Right lung (tissue), 5 donors: ENCODE measurements around the gene PLCL2. TPM values are rescaled to one million over a fixed set of nuclear protein-coding genes. Genes with fewer than 3 reads are reported as not detected.
A peak's percentile ranks its signal among the peaks of the same experiment; 100 is the strongest.

ENCODE experiments used
- DNase-seq, 2 donors: peaks; one replicate each; pipeline ENCODE4 v3.0.0-alpha.2; 2013
- polyA plus RNA-seq, 5 donors: library from polyadenylated mRNA; unstranded; fragments of 120-200 nt; gene quantifications; one replicate each; pipeline versions ENCODE4 v1.2.1 to v1.2.3, GENCODE V29; 2013; ENCODE audit warnings: inconsistent platforms in 1 of 5, low replicate concordance in 1 of 5; ENCODE audit not compliant: insufficient read length in 5 of 5, insufficient read depth in 1 of 5

PLCL2 gene
- polyA plus RNA-seq, 5 donors, result 8.1 to 14.6 (median 10.8) TPM

DNA sequence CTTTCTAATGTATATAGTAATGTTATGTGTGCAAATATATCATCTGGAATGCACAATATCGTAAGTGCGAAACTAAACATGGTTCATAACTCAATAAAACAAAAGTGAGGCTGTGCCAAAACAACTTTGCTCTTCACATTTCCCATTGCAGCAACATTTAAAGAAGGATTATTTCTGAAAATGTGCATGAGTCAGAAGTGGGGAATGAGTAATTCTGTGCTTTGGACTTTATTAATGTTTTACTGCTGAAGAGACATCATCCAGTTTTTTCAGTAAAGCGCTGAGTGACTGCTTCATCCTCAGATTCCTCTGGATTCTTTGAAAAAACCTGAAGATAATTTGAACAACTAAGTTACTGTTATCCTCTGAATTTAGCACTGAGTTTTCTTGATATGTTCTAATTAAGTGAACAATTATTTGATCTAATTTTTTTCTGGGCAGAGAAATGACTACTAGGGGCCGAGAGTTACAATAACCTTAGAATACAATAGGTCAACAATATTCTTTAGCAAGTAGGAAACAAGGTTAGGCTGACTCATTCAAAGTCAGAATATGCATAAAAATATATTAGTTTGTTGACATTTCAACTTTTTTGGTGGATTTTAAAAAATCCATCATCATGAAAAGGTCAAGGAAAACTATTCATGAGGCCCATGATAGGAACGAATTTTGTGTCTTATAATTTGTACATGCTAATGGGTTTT is 20.0 kb upstream of the PLCL2 start:
- no peak for DNase-seq

DNA sequence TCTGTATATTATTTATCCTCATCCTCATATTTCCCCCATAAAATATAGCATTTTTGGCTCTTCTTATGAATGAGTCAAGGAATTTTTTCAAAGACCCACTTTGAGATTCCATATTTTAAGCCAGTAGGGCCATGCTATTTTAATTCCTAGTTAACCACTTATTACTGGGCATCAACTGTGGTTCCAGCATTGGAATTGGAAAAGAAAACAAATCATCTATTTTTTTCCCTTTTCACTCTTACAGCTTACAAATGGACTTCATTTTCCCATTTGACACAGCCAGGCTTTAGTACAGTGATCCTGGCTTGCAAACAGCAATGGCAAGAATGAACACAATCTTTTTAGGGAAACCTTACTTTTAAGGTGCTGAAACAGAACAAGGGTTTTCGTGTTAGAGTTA is 19.4 kb upstream of the PLCL2 start:
- DNase-seq, result no peak

DNA sequence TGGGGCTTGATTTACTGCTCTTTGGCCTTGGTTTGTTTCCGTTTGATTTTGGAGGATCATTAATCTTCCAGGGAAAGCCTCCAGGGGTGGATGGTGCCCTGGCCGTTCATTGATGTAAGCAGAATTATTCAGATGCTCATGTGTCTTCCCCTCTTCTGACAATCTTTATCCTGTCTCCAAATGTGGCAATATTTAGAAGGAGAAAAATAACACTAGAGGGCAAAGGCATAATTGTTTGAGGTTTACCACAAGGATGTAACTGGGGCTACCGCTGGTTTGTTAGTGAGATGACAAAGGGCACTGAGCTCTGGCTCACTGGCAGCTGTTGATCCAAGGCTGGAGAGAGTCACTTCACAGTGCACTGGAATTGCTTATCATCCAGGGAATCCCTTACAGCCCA is 18.2 kb upstream of the PLCL2 start:
- DNase-seq, result no peak

DNA sequence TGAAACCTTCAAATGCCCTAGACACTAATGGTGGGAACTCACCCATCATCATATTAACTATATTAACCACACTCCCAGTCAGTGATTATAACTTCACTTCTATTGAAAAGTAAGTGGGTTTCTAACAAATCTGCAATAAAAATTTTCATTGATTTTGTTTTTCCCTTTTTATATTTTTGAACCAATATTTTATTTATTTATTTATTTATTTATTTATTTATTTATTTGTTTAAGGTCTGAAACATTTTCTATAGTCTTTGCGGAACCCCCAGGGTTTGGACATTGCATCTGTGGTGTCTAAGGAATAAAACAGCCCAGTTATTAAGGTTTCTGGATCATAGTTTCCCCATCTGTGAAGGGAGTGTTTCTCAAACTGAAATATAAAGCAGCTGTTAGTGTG is 16.2 kb upstream of the PLCL2 start:
- no peak for DNase-seq

DNA sequence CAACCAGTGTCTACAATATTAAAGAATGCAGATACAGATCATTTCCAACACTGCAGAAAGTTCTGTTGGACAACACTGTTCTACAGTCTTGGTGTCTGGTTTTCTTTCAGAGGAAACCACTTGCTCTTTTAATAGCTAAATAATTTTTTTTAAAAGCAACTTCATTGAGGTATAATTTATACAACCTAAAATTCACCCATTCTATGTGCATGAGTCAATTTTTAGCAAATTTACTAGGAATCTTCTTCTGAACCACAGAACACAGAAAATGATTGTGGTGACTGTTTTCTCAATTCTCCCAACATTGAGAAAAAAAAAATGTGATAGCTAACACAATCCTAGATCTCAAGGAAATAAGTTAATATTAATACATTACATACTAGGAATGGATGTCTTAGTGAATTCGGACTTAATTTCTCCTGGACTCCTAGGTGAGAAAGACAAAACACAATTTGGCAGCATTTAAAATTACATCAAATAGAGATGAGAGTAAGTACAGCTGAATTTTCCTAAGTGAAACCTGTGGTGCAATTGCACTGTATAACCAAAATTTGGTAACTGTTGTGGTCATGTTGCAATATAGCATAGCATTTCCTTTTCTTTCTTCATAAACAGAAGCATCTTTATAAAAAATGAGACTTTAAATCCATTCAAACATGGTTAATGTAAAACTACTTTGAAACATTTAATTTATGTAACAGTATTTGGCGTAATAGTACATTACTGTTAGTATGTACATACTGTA is 15.3 kb upstream of the PLCL2 start:
- DNase-seq, result no peak

DNA sequence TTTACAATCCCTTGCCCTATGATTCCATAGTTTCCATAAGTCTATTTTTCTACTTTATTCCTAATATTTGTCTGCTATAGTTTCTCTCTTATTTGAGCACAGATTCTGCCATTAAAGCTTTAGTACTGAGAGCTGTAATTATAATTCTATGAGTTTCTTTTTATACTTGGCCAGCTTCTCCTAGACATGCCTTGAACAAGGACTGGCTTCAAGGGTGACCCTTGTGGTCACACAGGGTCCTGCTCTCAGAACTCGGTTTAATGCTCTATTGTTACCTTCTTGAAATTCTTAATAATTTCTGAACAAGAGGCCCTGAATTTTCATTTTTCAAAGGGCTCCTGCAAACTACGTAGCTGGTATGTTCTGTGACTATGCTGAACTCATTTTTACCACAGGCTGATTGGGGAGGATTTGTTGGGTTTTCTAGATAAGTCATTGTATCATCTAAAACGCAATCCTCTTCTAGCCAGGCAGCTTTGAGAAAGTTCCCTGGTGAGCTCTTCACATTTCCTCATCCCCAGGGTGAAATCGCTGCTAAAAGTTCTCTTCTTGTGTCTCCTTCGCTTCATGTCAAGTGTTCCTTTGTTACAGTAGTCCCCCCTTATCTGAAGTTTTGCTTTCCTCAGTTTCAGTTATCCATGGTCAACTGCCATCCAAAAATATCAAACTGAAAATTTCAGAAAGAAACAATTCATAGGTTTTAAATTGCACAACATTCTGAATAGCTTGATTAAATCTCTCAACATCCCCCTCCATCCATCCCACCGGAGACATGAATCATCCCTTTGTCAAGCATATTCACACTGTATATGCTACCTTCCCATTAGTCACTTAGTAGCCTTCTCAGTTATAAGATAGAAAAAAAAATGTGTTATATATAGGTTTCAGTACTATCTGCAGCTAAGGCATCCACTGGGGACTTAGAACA is 12.6 kb upstream of the PLCL2 start:
- no peak for DNase-seq

DNA sequence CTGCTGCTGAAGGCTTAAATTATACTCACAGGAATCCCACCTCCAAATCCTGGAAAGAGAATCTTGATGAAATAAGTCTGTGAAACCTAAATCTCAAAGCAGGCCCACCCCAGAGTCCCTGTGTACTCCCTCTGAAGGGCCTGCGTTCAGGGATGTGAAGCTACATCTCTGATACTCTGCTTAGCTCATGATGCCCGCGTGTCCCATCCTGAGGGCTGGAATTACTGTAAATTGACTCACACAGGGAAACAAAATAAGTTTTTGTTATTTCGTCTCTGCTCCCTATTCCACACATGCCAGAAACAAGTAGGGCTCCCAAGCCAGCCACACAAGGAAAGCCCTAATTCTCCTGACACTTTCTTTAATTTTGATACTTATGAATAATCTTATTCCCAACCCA is 10.9 kb upstream of the PLCL2 start:
- no peak for DNase-seq

DNA sequence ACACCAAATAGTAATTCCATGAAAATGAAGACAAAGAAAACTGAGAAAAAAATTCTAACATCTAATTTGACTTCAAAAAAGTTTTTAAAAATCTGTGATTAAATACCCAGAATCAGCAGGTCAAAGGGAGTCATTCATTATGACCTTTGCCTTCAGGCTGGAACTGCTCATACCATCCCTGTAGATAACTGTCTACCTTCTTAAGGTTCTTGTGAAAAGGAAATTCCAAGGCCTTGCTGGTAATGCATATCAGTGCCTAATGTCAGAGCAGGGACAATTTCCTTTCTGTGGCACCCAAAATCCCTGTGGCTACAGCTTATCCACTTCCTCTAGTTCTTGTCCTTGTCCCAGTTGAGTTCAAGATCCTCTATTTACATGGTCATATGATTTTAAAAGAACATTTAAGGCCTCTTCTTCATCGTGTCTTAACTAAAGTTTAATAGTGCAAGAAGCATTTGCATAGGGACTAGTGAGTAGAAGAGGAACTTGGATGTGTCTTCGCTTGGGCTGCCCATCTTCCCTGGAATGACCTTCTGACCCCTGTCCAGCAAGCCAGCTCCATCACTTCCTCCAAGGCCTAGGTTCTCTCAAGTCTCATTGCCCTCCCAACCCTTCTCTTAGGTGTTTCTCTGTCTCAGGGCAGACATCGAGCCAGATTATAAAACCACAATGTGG is 8.7 kb upstream of the PLCL2 start:
- DNase-seq, result no peak

DNA sequence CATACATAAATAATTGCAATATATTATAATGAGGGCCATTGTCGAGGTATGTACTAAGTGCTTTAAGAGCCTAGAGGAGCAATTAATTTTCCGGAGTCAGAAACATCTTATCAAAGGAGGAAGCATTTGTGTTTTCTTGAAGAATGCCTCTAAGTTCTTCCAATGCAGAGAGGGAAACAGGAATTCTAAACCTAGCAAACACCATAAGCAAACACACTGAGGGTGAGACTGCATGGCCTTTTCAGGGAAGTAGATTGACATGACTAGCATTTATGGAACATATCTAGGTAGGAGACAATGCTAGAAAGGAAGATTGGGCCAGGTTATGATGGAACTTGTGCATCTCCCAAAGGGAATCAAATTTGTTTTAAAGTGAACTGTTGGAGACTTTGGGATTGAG is 7.2 kb upstream of the PLCL2 start:
- DNase-seq, result no peak

DNA sequence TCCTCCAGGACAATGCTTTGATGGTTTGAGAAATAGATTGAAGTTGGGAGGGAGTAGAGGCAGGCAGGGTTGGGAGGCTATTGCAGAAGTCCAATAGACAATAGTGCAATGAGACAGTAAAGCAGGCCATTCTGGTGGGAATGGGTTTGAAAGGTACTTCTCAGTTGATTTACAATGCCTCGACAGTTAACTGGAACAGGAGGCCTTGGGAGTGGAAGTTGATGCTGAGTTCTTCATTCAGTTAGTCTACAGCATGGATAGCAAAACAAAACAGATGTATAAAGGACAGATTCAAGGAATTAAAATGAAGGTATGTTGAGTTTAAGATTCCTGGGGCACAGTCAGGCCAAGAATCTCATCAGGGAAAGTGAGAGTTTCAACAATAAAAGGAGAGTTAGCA is 6.8 kb upstream of the PLCL2 start:
- DNase-seq, result no peak

DNA sequence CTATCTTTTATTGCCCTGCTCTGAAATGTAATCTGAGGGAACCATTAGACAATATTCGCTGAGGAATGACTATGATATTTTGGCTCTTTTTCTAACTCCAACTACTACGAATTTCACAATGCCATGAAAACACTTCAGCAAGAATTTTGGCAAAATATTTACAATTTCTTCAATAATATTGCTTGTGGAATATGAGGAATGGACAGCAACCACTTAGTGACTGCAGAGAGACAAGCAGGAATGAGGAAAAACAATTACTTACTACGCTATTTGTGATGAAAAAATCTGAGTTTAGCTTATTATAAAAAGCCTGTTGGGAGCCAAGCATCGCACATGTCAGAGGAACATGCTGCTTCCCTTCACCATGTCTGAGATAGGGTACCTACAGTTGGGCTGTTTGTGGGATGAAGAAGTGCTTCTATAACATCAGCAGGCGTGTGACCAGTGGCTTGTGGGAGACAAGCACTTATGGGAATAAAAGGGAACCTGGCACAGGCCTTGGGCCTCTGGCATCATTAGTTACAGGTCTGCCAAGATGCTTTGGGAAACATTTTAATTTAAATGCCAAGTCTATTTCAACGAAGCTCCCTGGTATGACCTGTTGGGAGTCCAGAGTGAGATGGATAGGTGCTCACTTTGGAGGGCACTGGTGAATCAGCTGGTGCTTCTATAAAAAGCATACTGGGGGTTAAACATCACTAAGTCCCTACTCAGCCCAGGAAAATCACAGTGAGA is 2.7 kb upstream of the PLCL2 start:
- no peak for DNase-seq

DNA sequence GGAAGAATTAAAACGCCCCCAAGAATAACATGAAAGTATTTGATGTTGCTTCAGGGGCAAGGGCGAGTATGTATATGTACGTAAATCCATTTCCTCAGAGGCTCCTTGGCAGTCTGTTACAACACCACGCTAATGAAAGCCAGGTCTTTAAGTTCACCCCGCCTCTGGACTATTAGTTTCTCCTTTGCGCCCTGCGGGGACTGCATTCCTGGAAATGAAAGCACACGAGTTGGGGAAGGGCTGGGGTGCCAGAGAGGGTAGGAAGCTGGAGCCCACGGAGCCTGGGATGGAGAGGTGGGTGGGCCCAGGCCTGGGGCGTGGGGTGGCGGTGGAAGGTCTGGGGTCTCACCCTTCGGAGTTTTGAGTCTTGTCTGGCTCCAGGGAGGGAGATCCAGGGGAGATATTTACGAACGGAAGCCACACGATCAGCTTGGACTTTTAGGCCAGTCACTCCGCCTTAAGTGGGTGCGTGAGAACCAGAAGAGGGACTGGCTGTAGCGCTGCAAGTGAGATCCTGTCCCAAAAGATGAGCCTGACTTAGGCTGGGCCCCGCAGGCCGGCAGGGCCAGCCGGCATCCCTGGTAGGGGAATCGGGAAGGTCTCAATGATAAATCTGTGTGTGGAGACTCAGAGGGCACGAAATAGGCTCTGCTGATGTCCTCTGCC is 1.6 kb upstream of the PLCL2 start:
- DNase-seq, result no peak

DNA sequence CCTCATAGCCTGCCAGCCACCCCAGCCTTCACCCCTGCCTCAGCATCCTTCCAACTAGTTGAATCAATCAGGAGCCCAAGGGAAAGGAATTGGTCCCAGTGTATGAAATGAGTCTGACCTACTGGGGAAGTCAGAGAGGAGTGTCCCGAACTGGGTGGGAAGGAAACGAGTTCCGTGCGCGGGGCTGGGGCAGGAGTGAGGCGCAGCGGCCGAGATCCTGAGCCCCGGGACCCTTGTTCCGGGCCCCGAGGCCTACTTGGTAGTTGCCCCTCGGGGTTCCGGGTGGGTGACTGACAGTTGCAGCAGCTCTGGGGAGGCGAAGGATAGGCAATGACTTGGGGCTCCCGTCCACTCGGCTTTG is 1.1 kb upstream of the PLCL2 start:
- DNase-seq, result no peak

DNA sequence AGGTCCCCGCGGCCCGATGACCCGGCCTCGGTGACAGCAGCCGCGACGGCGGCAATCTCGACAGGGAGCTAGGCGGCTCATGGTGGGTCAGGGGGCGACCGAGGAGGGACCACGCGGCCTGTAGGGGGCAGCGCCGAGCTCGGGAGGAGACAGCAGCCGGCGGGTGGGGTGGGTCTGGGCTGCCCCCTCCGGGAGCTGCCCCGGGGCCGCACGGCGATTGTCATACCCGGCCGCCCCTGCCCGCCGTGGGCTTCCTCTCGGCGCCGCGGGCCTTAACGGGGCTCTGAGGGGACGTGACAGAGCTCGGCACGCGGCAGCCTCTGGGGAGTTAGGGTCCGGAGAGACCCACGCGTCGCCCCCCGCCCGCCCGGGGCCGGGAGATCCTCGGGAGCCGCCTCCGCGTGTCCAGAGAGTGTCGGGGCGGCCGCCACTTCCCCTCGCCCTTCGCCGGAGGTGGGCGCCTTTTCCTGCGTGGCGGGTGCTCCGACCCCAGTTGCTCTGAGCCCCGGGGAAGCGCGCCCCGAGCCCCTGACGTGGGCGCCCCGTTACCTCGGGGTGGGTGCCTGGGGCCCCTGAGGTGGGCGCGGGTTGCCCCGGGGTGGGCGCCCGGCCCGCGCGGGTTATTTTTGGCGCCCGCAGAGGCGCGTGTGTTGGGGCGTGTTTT is 539 bp upstream of the PLCL2 start:
- peak; percentile 55 to 69 for DNase-seq

DNA sequence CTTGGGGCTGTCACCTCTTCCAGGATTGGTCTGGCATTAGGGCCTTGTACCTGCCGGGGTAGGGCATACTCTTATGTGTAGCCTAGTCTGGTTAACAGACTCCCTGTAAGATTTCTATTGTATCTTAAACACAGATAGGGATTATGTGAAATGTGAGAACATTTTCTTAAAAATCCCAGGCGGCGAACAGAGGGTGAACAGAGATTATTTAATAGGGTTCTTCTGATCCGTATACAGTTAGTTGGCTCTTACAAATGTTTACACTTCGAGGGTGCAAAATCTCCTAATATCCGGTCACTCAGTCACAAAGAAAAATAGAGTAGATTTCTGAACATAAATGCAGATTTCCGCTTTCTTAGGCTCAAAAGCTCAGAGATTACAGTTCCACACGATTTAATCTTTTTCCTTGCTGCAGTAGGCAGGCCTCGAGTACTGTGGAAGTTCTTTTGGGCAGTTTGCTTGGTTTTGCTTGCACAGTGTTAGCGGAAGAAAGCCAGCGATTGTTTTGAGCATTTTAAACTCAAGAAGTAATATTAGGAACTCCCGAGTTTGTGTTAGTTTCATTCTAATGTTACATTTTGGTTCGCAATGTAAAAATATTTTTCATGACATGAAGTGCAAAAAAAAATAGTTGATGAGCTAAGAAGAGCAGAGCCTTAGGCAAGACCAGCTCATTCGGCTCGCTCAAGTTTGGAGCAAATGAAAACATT is 993 bp downstream of the PLCL2 start:
- DNase-seq, result peak in 1 of 2 donors; percentile 15

DNA sequence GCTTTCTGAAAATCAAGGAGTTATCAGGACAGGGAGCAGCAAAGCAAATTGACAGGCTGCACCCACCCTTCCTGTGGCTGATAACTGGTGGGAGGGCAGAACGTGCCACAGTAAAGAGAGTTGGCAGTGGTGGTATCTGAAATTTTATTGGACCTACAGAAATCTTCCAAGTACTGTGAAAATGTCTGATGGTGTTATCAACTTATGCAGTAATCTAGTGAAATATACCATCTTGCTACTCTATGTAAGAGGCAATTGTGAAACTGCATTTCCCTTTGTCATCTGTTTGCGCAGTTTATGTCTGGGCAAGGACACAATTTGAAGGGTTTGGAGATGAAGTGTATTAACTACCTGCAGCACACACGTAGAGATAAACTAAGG is 1.5 kb downstream of the PLCL2 start:
- peak in 1 of 2 donors; percentile 31 for DNase-seq

DNA sequence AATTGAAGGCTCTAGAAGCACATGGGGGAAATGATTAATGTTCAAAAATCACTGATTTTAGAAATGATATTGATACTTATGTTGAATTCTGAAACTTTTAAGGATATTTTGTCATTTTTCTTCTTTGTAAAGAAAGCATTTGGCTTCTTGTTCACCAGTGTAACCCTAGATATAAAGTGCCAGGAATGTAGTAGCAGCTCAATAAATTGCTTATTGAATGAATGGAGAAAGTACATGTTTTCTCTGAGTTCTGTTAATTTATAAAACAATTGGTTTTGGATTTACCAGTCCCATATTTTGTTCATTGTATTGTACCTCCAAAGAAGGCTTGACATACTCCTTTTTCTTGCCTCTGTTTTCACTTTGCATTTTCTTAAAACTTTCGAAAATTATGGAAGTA is 2.4 kb downstream of the PLCL2 start:
- no peak for DNase-seq

DNA sequence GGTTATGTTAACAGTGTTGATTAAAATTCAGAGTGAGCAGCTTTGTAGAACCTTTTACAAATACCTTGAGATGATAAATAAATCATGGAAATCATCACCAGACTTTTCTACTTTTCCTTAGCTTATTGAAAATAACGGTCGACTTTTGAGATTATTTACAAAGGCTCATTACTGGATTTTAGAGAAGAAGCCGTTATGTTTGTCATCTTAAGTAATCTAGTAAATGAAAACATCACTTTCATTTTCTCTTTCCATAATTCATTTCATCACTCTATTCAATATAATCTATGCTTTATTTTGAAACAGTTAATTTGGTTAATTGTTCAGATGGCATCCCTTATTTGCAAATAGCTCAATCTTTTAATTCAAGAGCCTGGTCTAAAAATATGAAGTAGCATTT is 3.6 kb downstream of the PLCL2 start:
- DNase-seq, result no peak

DNA sequence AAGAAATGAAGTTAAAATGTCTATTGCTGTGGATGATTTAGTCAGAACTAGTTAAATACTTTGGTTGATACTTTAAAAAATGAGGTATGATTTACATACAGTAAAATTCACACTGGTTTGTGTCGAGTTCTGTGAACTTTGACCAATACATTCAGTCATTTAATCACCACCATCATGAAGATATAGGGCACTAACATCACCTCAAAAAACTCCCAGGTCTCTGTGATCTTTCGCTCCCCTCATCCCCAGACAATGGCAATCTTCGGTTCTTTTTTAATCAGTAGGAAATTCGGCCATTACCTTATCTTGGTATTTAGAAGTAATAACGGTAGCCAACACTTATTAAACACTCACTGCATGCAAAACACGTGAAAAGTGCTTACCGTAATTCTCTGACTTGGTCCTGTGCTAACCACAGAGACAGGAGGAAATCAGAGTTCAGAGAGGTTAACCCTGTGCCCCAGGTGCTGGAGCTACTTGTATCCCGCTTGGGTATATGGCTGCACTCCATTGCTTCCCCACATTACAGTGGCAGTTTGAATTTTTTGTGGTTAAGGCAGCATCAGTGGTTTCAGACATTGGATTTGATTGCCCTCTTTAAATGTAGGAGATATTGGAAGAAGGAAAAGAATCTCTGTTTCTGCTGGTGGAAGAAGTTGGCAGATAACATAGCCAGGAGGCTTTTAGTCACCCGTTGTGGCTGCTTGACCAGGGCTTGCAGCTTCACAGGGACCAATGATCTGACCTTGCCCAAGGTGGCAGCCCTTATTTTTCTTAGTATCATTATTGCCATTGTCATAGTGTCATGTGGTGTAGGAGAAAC is 4.2 kb downstream of the PLCL2 start:
- no peak for DNase-seq
